Stimulated activated CD4-positive, alpha-beta T cell treated with anti-CD3 and anti-CD28 coated beads, Interleukin-4, amount 100 ng/mL, for 1 hour (primary cell): ENCODE results near the gene PRKAR2B.
"Not testable (repeated sequence)": the region's sequence is repeated elsewhere in the genome, so short reads cannot be mapped to it uniquely, and the experiment has no call there.

Experiments
- DNase-seq: peaks from one replicate; pipeline ENCODE4 v3.0.0-alpha.2; 2020

Gene PRKAR2B

DNA sequence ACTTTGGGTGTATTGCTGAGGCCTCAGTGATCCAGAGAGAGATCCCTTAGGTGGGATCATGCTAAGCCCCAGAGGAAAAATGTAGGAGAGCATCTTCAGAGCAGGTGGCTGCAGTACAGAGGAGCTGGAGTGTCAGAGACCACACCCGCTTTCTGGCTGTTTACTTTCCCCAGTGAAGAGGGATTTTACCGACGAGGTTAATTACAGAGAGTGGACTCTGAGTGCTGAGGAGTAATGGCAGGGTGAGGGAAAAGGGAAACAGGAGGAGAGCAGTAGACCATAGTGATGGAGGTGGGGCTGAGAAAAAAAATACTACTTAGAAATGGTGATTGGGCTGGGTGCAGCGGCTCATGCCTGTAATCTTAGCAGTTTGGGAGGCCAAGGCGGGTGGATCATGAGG lies 81.0 kb downstream of the PRKAR2B start:
- DNase-seq = no peak

DNA sequence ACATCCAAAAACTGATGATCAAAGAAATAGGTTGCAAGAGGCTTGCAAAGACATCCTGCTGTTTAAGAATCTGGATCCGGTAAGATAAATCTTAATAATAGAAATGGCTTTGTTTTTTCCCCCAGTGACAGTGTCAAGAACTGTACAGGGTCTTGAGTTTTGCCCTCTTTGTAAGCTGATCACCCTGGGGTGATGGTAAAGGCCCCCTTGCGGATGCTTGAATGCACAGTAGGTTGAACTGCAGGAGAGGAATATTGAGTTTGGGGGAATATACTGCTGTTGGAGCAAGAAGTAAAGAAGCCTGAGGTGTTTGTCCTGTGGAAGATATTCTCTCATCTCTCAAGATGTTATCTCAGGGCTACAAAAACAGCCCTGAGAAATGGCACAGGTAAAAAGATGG lies 83.7 kb downstream of the PRKAR2B start:
- no peak for DNase-seq

DNA sequence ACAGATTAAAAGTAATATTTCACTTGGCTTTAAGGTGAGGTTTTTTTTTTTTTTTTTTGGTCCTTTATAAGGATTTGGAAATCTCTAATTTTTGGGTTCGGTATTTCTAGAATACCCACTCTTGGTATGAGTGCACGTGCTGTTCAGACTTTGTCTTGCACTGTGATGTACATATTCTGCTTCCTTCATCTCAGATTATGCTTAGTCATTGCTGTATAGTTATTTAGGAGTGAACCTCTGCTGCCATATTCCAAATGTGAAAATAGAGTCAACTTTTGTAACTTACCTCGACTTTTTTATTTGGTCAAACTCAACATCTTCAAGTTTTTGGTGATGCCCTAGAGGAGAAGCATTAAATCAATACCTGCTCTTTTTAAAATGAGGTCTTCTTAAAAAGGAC lies 84.2 kb downstream of the PRKAR2B start:
- no peak for DNase-seq

DNA sequence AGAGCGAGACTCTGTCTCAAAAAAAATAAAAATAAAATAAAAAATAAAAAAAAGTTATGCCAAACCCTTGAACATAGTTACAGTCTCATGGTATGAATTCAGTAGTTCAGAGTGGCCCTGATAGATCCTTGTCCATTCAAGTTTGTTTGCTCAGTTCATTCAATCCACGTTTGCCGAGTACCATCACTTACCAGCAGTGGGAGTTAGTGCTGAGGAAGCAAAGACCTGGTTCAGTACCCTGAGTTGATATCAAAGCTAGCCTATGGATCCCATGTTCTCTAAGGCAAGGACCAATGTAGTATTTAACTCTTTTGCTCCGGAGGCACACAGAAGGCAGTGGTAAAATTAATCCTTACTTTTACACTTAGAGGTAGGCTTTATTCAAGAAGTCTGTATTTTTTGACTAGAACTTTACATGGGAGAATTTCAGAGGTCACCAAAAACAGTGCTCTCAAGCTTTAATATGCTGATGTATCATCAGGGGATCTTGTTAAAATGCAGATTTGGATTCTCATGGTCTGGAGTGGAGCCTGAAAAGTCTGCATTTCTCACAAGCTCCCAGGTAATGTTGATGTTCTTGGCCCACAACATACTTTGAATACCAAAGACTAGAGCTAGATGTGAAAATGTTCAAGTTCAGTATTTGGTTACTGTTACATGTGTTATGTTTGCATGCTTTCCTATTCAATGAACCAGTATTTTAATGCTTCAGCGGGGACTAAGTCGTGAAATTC lies 86.1 kb downstream of the PRKAR2B start:
- DNase-seq = no peak

DNA sequence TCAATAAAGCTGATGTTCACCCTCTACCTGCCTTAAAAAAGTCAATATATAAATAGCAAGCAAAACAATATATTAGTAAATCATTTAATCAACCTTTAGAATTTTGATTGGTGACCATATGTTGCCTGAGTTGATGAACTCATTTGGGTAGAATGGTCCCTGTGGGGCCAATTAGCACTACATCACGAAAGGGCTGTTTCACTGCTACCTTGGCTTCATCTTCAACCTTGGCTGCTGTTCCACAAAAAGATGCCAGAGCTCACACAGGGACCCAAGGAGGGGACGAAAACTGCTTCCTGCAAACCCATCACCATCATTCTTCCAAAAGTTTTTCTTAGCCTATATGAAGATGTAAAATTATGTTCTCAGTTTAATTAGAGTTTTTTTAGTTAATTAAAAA lies 88.9 kb downstream of the PRKAR2B start:
- DNase-seq = no peak

DNA sequence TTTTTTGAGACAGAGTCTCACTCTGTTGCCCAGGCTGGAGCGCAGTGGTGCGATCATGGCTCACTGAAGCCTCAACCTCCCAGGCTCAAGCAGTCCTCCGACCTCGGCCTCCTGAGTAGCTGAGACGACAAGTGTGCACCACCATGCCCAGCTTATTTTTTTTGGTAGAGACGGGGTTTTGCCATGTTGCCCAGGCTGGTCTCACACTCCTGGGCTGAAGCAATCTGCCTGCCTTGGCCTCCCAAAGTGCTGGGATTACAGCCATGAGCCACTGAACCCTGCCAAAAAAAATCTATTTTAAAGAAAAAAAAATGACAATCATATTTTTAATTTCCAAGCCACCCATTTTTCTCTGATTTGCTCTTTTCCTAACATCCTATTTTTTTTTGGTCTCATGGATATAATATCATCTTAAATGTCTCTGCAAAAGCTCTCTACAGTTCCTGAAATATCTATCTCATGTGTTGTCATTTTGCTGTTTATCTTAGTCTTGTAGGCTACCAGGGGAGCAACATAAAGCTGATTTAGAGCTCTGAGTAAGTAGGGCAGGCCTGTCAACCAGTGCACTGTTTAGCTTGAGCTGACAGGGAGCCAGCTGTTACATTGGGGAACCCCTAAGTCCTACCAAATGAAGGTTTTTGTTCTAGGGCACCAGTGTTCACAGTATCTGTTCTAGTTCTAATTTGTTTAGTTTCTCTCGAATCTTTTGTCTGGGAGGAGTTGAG lies 94.4 kb downstream of the PRKAR2B start:
- DNase-seq = no peak

DNA sequence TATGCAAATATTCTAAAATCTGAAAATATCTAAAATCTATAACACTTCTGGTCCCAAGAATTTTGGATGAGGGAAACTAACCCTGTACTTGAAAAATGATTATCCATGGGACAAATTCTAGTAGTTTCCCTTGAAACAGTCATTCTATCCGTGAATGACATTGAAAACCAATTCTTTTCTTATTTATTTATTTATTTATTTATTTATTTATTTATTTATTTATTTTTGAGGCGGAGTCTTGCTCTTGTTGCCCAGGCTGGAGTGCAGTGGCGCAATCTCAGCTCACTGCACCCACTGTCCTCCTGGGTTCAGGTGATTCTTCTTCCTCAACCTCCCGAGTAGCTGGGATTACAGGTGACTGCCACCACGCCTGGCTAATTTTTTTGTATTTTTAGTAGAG lies 99.4 kb downstream of the PRKAR2B start:
- not testable (repeated sequence) for DNase-seq

DNA sequence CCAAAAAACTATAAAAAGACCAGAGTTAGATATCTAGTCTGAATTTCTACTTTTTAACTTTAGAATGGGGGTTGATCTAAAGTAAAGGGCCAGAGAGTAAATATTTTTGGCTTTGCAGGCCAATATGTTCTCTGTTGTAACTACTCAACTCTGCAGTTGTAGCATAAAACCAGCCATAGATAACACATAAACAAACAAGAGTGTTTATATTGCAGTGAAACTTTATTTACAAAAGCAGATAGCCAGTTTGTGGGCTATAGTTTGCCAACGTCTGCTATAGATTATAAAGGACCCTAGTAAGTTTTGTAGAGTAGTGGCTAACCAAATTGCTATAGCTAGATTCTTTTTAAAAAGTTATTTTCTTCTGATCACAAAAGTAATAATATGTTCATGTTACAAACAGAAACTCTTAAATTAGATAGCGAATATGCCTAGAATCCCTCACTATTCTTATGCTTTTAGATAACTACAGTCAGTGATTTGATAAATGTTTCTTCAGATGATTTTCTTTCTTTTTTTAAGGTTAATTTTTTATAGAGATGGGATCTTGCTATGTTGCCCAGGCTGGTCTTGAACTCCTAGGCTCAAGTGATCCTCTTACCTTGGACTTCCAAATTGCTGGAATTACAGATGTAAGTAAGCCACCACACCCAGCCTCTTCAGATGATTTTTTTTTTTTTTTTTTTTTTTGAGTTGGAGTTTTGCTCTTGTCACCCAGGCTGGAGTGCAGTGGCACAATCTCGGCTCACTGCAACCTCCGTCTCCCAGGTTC lies 100.7 kb downstream of the PRKAR2B start:
- no peak for DNase-seq

DNA sequence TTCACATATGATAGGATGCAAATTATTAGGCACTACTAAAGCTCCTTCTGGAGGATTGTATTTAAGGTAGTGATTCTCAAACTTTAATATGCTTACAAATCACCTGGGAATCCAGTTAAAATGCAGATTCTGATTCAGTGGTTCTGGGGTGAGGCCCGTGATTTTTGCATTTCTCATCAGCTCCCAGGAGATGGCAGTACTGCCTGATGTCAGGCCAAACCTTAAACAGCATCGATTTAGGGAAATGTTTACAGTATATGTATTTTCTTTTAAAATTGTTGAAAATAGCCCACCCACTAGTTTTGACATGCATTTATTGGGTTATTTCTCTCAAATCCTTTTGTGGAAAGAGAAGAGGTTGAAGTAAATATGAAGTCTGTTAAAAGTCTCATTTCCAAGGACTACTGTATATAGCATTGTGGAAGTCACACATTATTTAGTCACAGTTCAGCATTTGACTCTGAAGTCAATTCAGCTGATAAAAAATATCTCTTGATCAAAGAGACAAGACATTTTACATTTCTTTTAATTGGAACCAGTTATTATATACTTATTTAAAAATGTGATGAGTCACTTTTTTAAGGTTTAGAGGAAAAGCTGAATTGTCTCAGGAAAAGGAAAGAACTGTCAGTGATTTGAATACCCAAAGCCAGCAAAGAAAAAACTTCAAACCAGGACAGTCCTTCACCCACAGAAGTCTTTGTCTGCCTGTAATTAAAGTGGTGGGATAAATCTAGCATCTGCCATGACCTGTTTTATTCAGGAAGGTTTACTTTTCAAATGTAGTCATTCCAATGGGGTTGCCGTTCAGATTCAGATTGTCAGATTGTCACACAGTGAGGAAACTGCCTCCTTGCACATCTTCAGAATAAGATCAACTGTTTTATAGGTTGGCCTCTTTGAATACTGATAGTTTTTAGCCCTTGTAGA lies 103.2 kb downstream of the PRKAR2B start:
- DNase-seq = no peak

DNA sequence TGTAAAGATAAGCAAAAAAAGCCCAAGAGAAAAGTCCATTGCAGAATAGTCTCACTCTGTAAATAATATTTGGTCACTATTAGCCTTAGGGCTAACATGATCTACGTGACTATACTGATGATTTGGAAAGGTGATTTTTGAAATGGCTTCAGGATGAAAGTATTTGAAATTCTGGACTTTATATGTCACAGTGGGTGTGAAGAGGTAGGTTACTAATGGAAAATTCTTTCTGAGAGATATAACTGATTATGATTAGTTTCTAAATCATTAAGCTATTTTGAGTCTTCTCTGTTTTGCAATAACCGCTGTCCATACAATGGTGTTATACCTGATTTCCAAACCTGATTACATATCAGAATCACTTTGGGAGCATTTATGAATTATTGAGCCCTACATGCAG lies 104.2 kb downstream of the PRKAR2B start:
- DNase-seq = no peak

DNA sequence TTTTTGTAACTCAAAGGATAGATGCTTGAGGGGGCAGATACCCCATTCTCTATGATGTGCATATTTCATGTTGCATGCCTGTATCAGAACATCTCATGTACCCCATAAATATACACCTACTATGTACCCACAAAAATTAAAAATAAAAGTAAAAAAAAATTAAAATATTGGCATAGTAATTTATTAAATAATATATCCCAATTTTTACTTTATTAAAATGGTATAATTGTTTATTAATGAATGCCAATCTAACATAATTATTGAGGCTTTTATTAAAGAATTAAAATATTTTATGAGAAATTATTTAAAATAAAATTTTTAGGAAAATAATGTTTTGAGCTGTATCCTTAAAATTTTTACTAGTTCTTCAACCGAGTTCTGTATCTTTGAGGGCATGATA lies 105.4 kb downstream of the PRKAR2B start:
- no peak for DNase-seq

DNA sequence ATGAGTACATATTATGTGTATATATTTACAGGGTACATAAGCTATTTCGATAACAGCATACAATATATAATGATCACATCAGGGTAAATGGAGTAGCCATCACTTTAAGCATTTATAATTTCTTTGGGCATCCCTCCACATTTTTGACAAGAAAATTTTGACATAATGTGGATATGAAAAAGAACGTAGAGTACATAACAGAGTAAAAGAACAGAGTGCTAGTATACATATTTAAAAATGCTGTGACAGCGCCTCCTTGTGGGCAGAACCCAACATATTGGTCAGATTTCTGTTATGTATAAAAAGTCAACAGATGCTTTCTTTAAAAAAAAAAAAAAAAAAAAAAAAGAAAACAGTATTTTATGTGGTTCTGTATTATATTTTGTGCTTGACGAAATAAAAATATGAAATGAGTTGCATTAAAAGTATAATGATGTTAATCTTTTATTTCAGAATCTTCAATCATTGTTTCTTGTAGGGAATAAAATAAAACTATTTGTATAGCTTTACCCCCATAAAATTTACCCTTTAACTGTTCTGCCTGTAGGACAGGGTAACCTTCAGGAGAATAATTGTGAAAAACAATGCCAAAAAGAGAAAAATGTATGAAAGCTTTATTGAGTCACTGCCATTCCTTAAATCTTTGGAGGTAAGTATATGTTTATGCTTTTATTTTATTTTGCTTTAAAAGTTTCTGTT lies 106.0 kb downstream of the PRKAR2B start:
- peak; percentile 75 for DNase-seq

DNA sequence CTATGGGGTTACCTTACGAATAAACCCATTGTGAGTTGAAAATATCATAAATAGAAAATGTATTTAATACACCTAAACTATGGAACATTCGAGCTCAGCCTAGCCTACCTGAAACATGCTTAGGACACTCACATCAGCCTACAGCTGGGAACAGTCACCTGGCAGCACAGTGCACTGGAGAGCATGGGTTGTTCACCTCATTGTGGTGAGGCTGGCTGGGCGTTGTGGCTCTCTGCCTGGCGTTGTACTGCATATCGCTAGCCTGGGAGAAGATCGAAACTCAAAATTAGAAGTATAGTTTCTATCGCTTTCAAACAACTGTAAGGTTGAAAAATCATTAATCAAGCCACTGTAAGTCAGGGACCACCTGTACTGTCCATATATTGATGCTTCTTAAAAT lies 107.0 kb downstream of the PRKAR2B start:
- DNase-seq = no peak

DNA sequence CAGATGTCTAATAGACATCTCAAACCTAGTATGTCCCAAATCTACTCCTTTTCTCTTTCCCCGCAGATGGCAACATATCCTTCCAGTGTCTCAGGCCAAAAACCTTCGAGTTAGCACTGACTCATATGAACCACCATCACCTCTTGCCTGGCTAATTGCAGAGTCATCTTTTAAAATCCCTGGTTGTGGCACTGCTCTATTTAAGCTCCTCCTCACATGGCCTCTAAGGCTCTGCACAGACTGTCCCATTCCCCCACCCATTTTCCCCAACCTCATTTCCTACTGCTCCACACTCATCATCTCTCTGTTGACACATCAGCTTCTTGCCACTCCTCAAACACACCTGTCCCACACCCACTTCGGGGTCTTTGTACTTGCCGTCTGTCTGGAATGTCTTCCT lies 107.5 kb downstream of the PRKAR2B start:
- DNase-seq = no peak

DNA sequence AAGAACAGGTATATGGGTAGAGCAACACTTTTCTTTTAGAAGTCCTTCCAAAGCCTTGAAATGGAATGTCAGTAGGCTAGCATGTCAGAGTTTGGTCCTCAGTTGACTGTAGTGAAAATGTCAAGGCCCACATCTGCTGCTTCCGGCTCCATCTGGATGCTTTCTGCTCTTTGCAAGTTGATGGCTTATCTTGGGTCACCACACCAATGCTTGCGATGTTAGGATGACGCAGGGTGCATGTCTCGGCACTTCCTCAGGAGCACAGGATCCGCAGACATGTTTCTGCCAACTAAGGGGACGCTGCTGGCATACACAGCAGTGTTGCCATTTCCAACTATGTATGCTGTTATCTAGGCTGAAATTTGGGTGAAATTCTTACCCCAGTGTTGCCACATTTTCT lies 110.3 kb downstream of the PRKAR2B start:
- no peak for DNase-seq

DNA sequence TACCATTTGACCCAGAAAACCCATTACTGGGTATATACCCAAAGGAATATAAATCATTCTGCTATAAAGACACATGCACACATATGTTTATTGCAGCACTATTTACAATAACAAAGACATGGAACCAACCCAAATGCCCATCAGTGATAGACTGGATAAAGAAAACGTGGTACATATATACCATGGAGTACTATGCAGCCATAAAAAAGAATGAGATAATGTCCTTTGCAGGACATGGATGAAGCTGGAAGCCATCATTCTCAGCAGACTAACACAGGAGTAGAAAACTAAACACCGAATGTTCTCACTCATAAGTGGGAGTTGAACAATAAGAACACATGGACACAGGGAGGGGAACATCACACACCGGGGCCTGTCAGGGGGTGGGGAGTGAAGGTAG lies 111.2 kb downstream of the PRKAR2B start:
- not testable (repeated sequence) for DNase-seq

DNA sequence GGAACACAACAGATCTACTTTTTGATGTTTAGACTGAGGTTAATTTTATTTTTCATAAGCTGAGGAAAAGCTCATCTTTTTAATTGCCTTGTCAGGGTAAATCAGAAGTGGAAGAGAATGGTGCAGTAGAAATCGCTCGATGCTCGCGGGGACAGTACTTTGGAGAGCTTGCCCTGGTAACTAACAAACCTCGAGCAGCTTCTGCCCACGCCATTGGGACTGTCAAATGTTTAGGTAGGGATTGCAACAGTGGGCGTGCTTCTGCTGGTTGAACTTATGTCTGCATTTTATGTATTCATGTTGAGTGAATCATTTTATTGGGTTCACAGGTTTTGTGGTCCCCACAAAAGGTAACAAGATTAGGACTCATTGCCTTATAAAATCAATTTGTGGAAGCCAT lies 112.6 kb downstream of the PRKAR2B start:
- DNase-seq = no peak

DNA sequence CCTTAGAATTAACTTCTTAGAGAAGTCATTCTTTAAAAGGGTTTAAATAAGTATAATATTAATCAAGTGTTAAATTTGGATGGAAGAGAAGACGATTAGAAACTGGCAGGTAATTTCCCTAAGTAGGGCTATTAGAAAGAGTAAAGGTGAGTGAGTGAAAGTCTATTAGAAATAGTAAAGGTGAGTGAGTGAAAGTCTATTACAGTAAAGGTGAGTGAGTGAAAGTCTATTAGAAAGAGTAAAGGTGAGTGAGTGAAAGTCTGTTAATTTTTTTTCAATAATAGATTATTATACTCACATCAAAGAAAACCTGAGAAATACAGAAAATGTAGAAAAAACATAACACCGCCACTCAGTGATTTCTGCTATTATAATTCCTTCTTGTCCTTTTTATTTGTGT lies 113.5 kb downstream of the PRKAR2B start:
- DNase-seq = no peak

DNA sequence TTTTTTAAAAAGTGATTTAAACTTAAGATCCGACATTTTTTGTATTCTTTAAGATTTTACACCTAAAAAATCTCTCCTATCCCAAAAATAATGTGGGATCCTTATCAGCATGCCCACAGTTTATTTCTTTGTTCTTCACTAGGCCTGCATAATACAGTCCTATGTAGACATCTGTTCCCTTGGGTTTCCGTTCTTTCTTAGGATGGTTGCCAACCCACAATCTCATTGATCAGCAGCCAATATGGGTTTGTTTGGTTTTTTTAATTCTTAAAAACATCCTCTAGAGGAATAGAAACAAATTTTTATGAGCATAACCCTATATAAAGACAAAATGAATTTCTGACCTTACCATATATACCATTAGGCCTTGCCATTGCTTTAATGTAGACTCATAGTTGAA lies 115.9 kb downstream of the PRKAR2B start:
- no peak for DNase-seq

DNA sequence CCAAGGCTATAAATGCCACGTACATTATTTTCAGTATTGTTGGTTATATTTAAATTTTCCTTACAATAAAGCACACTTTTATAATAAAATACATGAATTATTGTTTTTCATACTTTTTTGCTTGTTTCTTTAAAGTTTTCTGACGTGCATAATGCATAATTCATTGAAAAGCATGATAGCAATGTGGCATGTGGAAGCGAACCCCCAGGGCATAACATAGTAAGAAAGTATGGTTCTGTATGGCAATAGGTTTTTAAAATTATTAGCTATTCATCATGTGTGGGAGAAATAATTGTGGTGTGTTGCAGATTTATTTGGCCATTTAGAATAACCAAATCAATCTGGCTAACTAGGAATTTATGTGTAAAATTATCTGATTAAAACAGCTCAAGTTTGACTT lies 116.9 kb downstream of the PRKAR2B start:
- no peak for DNase-seq

DNA sequence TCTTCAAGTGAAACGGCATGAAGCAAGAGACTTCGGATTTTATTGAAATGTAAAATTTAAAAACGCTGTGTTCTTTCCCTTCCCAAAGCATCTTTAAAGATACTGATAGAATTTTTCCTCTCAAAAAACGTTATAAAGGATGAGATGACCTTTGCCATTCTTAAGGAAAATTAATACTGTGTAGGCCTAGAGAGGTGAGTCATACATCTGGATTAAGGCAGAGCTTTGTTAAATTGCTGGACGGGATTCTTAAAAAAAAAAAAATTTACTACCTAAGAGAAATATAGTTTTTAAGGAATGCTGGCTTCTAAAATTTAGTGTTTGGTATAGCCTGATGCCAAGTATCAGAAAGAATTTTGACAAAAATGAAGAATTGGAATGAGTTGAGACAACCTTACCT lies 118.0 kb downstream of the PRKAR2B start:
- no peak for DNase-seq

DNA sequence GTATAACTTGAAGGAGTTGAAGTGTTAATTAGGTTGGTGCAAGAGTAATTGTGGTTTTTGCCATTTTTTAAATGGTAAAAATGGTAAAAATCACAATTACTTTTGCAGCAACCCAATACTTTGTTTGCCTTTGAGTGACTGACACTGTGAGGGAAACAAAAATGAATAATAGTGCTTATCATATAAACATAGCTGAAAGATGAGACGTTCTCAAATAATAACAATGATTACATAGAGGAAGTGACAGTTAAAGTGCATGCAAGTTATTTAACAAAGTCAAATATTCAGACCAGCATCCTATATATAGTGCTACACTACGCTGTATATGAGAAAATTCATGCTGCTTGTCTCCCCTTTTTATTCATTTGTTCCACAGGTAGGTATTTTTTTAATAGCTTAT lies 119.6 kb downstream of the PRKAR2B start:
- no peak for DNase-seq
